Stimulated activated CD8-positive, alpha-beta memory T cell treated with anti-CD3 and anti-CD28 coated beads, Interleukin-12 subunit alpha, Interleukin-12 subunit beta, amount 100 ng/mL, for 24 hours (primary cell): ENCODE measurements around the gene CDKN2B-AS1.

Source experiments
- DNase-seq: peaks from one replicate; pipeline ENCODE4 v3.0.0-alpha.2; 2020; ENCODE audit errors: extremely low read depth

CDKN2B-AS1 gene

DNA sequence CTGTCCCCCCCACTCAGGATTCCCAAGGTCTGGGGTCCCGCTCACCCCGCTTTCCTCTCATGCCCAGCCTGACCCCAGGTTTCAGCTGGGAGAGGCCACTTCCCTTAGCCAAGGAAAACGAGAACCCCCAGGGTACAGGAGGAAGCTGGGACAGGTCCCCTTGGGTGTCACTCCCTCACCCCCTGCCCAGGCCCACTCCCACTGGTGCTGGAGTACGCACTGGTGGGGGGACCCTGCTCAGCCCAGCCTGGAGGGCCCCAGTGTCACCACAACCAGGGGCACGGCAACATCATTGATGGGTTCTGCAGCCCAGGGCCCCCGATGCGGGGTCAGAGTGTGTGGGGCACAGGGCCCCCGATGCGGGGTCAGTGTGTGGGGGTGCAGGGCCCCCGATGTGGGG is 159.5 kb downstream of the CDKN2B-AS1 start:
- no peak for DNase-seq

DNA sequence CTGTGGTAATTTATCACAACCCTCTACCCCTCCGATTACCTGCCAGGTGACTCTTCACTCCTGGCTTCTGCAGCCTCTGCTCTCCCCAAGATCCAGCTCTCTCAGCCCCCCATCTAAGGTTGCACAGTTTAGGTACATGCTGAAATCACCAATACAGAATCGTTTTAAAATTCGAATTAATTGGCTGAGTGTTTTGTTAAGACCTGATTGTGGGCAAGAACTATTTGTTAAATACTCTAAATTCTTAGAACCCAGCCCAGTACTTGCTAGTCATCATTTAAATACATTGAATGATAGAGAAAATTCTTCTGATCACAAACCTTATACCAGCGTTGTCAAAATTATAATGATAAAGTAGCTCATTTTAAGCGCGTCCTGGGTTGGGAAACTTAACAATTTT is 162.0 kb downstream of the CDKN2B-AS1 start:
- no peak for DNase-seq

DNA sequence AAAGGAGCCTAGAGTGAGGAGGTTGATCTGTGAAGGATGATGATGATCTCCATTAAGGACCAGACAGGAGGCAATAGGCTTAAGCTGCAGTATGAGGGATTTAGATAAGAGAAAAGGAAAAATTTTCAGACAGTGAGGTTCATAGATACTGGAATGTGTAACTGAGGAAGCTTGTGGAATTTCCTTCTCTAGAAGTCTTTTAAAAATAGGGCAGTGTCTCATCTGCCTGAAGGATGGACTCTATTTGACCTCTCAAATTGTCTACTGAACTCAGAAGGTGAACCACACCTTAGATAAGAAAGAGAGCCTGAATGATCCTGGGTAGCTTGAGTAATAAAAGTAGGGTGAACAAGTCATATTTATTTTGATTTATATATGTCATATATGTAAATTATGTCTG is 162.7 kb downstream of the CDKN2B-AS1 start:
- no peak for DNase-seq

DNA sequence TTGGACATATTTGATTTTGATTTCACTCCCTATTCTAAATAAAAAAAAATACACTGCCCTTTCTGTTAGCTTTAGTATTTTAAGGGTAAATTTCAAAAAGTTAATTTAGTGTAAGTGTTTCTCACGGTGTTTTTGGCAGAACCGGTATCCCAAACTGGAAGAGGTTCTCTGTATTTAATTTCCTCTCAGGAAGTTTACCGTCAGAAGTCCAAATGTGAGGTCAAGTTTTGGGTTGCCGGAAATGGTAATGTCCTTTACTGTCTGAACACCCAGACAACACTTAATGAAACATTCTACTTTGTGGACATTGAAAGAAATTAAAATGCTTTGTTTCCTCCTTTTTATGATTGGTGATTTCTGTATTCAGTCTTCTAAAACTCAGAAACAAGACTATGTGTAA is 163.2 kb downstream of the CDKN2B-AS1 start:
- DNase-seq = no peak

DNA sequence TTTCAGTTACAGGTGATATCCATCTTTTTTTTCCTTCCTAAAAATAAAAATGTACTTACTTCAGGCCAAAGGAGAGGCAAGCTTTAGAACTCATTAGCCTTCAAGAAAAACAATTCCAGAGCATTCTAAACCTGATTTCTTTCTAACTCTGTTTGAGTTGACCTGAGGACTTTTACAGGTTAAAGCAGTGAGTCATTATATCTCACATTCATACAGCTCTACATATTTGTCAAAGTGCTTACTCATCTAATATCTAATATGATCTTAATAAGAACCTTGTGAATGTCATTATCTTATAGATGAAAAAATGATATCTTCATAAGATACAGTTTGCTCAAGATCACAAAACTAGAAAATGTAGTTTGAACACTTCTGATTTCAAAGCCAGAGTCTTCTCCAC is 163.7 kb downstream of the CDKN2B-AS1 start:
- DNase-seq = no peak

DNA sequence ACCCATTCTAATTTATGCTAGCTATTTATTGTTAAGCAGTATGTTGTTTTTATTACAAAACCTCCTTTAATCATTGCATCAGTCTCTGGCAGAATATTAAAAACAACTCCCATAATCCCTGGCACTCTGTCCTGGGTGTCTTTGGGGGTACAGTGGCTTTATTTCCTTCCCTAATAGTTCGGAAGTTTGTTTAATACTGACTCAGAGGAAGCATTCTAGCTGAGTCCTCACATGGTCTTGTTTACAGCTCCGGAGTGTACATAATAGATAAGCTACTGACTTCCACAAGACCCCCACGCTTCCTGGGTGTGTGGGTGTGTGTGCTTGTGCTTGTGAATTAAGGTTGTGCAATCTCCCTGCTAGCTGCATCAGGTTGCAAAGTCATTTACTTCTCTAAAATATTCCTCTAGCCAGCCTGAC is 164.3 kb downstream of the CDKN2B-AS1 start:
- no peak for DNase-seq

DNA sequence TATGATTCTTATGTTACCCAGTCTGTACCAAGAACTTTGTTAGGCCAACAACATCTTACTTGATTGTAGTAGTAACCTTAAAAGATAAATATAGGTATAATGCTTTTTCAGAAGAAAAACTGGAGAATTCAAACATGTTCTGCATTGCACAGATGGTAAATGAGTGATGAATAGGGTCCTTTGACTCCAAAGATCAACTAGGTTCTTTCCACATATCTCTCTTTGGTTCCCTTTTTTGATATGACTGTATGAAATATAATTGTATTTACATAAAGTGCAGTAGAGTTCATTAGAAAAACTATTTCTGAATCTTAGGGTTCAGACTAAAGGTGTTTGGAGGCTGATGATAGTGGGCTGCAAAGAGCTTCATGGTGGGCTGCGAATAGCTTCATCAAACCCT is 165.0 kb downstream of the CDKN2B-AS1 start:
- no peak for DNase-seq

DNA sequence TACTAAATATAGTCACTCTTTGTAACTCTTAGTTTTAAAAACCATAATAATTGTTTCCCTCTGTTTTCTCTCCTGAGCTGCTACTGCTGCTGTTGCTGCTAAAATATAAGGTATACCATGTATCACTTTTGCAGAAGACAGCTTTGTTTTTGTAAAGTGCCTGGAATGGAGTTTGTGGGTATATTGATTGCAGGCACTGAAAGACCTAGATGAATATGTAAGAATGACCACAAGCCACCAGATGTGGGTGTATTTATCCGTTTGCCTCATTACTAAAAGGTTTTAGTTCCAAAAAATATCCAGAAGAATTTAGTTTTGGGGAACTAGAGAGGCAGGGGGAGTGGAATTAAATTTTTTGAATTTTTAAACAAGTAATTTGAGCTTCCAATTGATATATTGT is 165.6 kb downstream of the CDKN2B-AS1 start:
- no peak for DNase-seq

DNA sequence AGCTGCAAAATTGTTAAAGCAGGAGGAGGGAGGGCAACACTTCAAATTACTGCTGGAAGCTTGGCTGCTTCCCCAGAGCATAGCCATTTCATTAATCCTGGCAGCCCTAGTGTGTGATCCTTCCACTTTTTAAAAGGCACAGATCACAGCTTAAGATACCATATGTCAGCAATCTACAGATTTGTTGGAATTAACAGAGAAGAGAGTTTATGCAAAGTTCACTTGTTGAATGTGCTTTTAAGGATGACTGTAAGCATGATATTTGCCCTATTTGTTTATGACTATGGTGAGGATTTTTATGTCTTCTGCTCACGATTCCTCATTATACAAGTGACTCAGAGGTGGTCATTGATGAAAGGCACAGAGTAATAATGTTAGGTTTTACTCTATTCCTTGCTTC is 170.6 kb downstream of the CDKN2B-AS1 start:
- DNase-seq = no peak

DNA sequence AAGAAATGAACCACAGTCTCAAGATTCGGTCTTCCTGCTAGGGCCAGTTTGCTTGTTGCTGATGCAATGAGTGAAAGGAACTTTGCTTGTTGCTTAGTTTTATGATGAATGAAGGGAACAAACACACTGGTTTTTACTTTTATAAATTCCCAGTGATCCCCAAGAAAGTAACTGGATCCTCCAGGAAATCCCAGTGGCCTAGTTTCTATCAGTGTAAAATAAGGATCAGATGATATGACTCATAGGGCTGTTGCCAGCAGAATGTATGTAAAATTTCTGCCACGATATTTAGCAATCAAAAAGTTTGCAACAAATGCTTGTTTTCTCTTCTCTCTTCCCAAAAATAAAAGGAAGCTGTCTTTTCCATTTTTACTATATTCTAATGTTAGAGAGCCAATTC is 174.7 kb downstream of the CDKN2B-AS1 start:
- no peak for DNase-seq

DNA sequence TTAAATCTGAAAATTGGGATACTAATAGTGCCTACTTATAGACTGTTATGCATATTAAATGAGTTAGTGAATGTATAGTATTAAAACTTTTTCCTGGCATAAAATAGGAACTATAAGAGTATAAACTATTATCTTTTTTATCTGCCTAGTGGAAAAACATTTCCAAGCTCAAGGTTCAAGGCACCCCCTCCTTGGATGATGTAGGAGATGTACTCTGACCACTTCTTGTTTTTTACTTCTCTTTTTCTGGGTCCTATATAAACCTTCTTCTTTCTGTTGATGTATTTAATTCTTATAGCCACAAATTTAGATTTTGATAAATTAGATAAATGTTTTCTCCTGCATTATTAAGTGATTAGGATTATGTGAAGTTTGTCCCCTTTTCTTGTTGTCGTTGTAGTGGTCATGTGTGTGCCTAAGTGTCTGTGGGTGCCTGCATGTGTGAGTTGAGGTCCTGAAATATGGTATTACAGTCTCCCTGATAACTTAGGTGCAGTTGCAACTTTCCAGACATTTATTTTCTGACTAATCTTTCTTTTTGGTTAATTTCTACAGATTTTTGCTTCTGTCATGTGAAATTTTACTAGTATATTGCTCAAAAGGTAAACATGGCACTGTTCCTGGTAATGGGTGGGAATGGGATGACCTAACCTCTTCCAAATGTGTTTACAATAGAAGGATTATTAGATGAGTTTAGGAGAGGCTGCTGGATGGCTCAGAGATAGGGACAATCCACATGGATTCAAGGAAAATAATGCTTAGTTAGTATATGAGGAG is 175.3 kb downstream of the CDKN2B-AS1 start:
- no peak for DNase-seq
